ENCODE results near the gene PRDX1. TPM values are rescaled to one million over a fixed set of nuclear protein-coding genes. Genes with fewer than 3 reads are reported as not detected.

PRDX1 gene
- total and polyA plus RNA-seq, 8 donors = 49.3 to 142 (median 84.4) TPM

DNA sequence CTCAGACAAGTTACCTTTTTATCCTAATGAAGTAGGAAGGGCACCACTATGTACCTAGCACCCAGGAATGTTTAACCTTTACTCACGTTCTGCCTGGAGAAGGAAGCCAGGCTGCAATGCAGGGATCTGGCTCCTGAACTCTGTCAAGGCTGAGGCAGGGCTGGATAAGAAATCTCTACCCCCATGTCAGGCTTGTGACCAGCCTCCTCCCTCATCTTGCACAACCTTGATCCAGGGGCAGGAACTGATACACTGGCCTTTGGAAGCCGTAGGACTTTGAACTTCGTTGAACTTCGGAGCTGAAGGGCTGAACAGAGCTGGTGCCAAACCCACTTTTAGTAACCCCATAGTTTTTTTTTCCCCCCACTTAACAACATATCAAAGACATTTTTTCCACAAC, 20.9 kb upstream of the PRDX1 start:
- TF ChIP-seq, protein P1, sequence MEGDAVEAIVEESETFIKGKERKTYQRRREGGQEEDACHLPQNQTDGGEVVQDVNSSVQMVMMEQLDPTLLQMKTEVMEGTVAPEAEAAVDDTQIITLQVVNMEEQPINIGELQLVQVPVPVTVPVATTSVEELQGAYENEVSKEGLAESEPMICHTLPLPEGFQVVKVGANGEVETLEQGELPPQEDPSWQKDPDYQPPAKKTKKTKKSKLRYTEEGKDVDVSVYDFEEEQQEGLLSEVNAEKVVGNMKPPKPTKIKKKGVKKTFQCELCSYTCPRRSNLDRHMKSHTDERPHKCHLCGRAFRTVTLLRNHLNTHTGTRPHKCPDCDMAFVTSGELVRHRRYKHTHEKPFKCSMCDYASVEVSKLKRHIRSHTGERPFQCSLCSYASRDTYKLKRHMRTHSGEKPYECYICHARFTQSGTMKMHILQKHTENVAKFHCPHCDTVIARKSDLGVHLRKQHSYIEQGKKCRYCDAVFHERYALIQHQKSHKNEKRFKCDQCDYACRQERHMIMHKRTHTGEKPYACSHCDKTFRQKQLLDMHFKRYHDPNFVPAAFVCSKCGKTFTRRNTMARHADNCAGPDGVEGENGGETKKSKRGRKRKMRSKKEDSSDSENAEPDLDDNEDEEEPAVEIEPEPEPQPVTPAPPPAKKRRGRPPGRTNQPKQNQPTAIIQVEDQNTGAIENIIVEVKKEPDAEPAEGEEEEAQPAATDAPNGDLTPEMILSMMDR (IDR thresholded peaks at IDR 0.05) = no peak
- H3K27me3 ChIP-seq = no peaks in the 10 kb centered on the region
- H3K27ac ChIP-seq = peak overlapping the region in 2 of 4 donors; percentile 1 to 53
- ATAC-seq (peak; percentile 71 to 92 (median 80)), FAIRE-seq (no peak), DNase-seq (peak in 2 of 6 donors; percentile 22 to 57)
- H3K4me1 ChIP-seq = peaks cover 0 to 19% (median 0%) of the 10 kb centered on the region in 3 donors
- no peak overlapping the region for H3K4me3 ChIP-seq
- H3K36me3 ChIP-seq = no peaks in the 10 kb centered on the region
- intact Hi-C loops (cut with DNase I) = no loop called here
- H3K9me3 ChIP-seq = no peaks in the 10 kb centered on the region
- 14 to 33% methylated on average over 4 of the region's 4 CpGs for WGBS, 2 donors

GRCh38 chr1:45541193-45541592, 19.5 kb upstream of the PRDX1 start:
- WGBS, 2 donors = 100% methylated on average over 1 of the region's 1 CpG
- no peak for FAIRE-seq
- H3K27ac ChIP-seq = no peak overlapping the region
- no peak for ATAC-seq
- intact Hi-C loops (cut with DNase I) = no loop called here
- H3K27me3 ChIP-seq = no peaks in the 10 kb centered on the region
- H3K4me3 ChIP-seq = no peak overlapping the region
- H3K4me1 ChIP-seq = peaks cover 0 to 19% (median 0%) of the 10 kb centered on the region in 3 donors
- TF ChIP-seq, protein P1 (IDR thresholded peaks at IDR 0.05) = no peak
- no peaks in the 10 kb centered on the region for H3K36me3 ChIP-seq
- H3K9me3 ChIP-seq = no peaks in the 10 kb centered on the region
- no peak for DNase-seq

GRCh38 chr1:45536886-45537285, 15.2 kb upstream of the PRDX1 start:
- no peak for FAIRE-seq
- DNase-seq = no peak
- Histone ChIP-seq H3K27ac (no peak overlapping the region), H3K36me3 (no peaks in the 10 kb centered on the region), H3K27me3 (no peaks in the 10 kb centered on the region), H3K9me3 (no peaks in the 10 kb centered on the region), H3K4me1 (no peaks in the 10 kb centered on the region), H3K4me3 (no peak overlapping the region)
- WGBS, 2 donors = 67 to 73% methylated on average over 4 of the region's 4 CpGs
- TF ChIP-seq, protein P1 (IDR thresholded peaks at IDR 0.05) = no peak
- intact Hi-C loops (cut with DNase I) = no loop called here
- no peak for ATAC-seq

GRCh38 chr1:45535988-45536766, 14.5 kb upstream of the PRDX1 start:
- H3K36me3 ChIP-seq = no peaks in the 10 kb centered on the region
- 60 to 63% methylated on average over 6 of the region's 6 CpGs for WGBS, 2 donors
- ATAC-seq (no peak), DNase-seq (no peak), FAIRE-seq (no peak)
- no peak overlapping the region for H3K4me3 ChIP-seq
- no peaks in the 10 kb centered on the region for H3K27me3 ChIP-seq
- intact Hi-C loops (cut with DNase I) = no loop called here
- no peak overlapping the region for H3K27ac ChIP-seq
- no peaks in the 10 kb centered on the region for H3K4me1 ChIP-seq
- TF ChIP-seq, protein P1 (IDR thresholded peaks at IDR 0.05) = no peak
- H3K9me3 ChIP-seq = no peaks in the 10 kb centered on the region

GRCh38 chr1:45531873-45532272, 10.2 kb upstream of the PRDX1 start:
- intact Hi-C loops (cut with DNase I) = no loop called here
- 79 to 85% methylated on average over 5 of the region's 5 CpGs for WGBS, 2 donors
- no peak for ATAC-seq

More at GRCh38 chr1:45531873-45532272, 10.2 kb upstream of the PRDX1 start:
- TF ChIP-seq, protein P1 (IDR thresholded peaks at IDR 0.05) = no peak
- H3K36me3 ChIP-seq = no peaks in the 10 kb centered on the region
- H3K27ac ChIP-seq = no peak overlapping the region
- no peaks in the 10 kb centered on the region for H3K27me3 ChIP-seq
- DNase-seq (no peak), FAIRE-seq (no peak)
- H3K4me3 ChIP-seq = no peak overlapping the region
- H3K9me3 ChIP-seq = no peaks in the 10 kb centered on the region
- H3K4me1 ChIP-seq = no peaks in the 10 kb centered on the region
